H1 (cell line): ENCODE data around the gene HNRNPH3. TPM values are rescaled to one million over a fixed set of nuclear protein-coding genes. Genes with fewer than 3 reads are reported as not detected.

ENCODE experiments used
- BCL11A ChIP-seq, 2 experiments: IDR thresholded peaks; one replicate each; pipeline ENCODE4 v1.6.1; 2011; ENCODE audit warnings: low read depth in 2 of 2, low read length in 2 of 2, mild to moderate bottlenecking in 2 of 2
- CREB1 ChIP-seq: IDR thresholded peaks from 2 replicates; pipeline ENCODE4 v1.6.1; 2012; ENCODE audit warnings: inconsistent platforms
- CTBP2 ChIP-seq: IDR thresholded peaks from 2 replicates; pipeline ENCODE4 v1.7.0; 2011; ENCODE audit warnings: borderline replicate concordance, mild to moderate bottlenecking, moderate library complexity, mixed read lengths, low read length; ENCODE audit not compliant: insufficient read depth, insufficient read length
- EGR1 ChIP-seq: IDR thresholded peaks from 2 replicates; pipeline ENCODE4 v1.6.1; 2011; ENCODE audit warnings: low read depth, low read length, borderline replicate concordance
- EZH2 ChIP-seq: fragments of 200-600 bp; sonication (generic); IDR thresholded peaks from 2 replicates; pipeline ENCODE4 v1.7.1; 2012; ENCODE audit warnings: low read depth, mild to moderate bottlenecking, moderate library complexity, low read length, inconsistent platforms; ENCODE audit not compliant: severe bottlenecking
- HDAC6 ChIP-seq: IDR thresholded peaks from one replicate; pipeline ENCODE4 v1.7.1; 2012; ENCODE audit warnings: low read depth, mild to moderate bottlenecking, inconsistent platforms, low read length, moderate library complexity
- JUN ChIP-seq: IDR thresholded peaks from 2 replicates; pipeline ENCODE4 v1.6.1; 2011; ENCODE audit warnings: low read depth, mild to moderate bottlenecking, improper control_type of control experiment, low read length
- JUND ChIP-seq: IDR thresholded peaks from 2 replicates; pipeline ENCODE4 v1.6.1; 2011; ENCODE audit warnings: mild to moderate bottlenecking, improper control_type of control experiment, low read length
- KDM4A ChIP-seq: IDR thresholded peaks from one replicate; pipeline ENCODE4 v1.7.1; 2012; ENCODE audit warnings: low read depth, mild to moderate bottlenecking, moderate library complexity, low read length, inconsistent platforms; ENCODE audit not compliant: severe bottlenecking
- KDM5A ChIP-seq: fragments of 200-600 bp; IDR thresholded peaks from 2 replicates; pipeline ENCODE4 v1.7.1; 2012; ENCODE audit warnings: mild to moderate bottlenecking, low read length, inconsistent platforms, mixed read lengths
- MAFK ChIP-seq: IDR thresholded peaks from 2 replicates; pipeline ENCODE4 v1.6.1; 2012; ENCODE audit warnings: low read depth, mild to moderate bottlenecking, improper control_type of control experiment, low read length
- NANOG ChIP-seq: IDR thresholded peaks from 2 replicates; pipeline ENCODE4 v1.6.1; 2011; ENCODE audit warnings: low read length, low read depth, mild to moderate bottlenecking, inconsistent platforms; ENCODE audit not compliant: insufficient read depth, poor library complexity, severe bottlenecking
- NRF1 ChIP-seq: IDR thresholded peaks from 2 replicates; pipeline ENCODE4 v1.6.1; 2011; ENCODE audit warnings: mild to moderate bottlenecking, low read depth, low read length, improper control_type of control experiment
- POLR2AphosphoS5 ChIP-seq: IDR thresholded peaks from 2 replicates; pipeline ENCODE4 v1.6.1; 2011; ENCODE audit warnings: low read depth, low read length
- RBBP5 ChIP-seq: IDR thresholded peaks from 2 replicates; pipeline ENCODE4 v1.7.1; 2012; ENCODE audit warnings: low read depth, mild to moderate bottlenecking, inconsistent platforms, low read length, moderate library complexity, borderline replicate concordance
- RNF2 ChIP-seq: fragments of 200-900, 300-1000 bp; sonication (generic); IDR thresholded peaks from 2 replicates; pipeline ENCODE4 v1.7.1; 2016; ENCODE audit warnings: borderline replicate concordance, low read depth, mild to moderate bottlenecking, antibody characterized with exemption, low read length; ENCODE audit not compliant: poor library complexity, severe bottlenecking; ENCODE audit errors: missing control alignments
- SAP30 ChIP-seq: fragments of 300-600 bp; sonication (generic); IDR thresholded peaks from 2 replicates; pipeline ENCODE4 v1.7.1; 2012; ENCODE audit warnings: low read length, moderate library complexity, mild to moderate bottlenecking, inconsistent platforms; ENCODE audit not compliant: insufficient read depth, insufficient replicate concordance
- SIN3A ChIP-seq, 2 experiments: IDR thresholded peaks in 1 of 2; conservative IDR thresholded peaks in 1 of 2; 2 replicates each; pipeline ENCODE4 v1.6.1; 2011 to 2012; ENCODE audit warnings: low read length in 2 of 2, improper control_type of control experiment in 1 of 2, low read depth in 1 of 2, mild to moderate bottlenecking in 1 of 2
- SIRT6 ChIP-seq: IDR thresholded peaks from one replicate; pipeline ENCODE4 v1.7.1; 2012; ENCODE audit warnings: low read length, inconsistent platforms
- SP2 ChIP-seq: IDR thresholded peaks from 2 replicates; pipeline ENCODE4 v1.6.1; 2012; ENCODE audit warnings: mild to moderate bottlenecking, low read length, inconsistent platforms
- SRF ChIP-seq: IDR thresholded peaks from 2 replicates; pipeline ENCODE4 v1.6.1; 2011; ENCODE audit warnings: mild to moderate bottlenecking, low read depth, low read length, moderate library complexity
- TAF7 ChIP-seq: optimal IDR thresholded peaks from 2 replicates; pipeline ENCODE3; 2011; ENCODE audit warnings: low read depth, mild to moderate bottlenecking, inconsistent platforms, low read length, moderate library complexity, borderline replicate concordance
- TBP ChIP-seq: IDR thresholded peaks from 2 replicates; pipeline ENCODE4 v1.6.1; 2011; ENCODE audit warnings: low read depth, low read length, improper control_type of control experiment
- ZNF274 ChIP-seq: IDR thresholded peaks from 2 replicates; pipeline ENCODE4 v1.7.0; 2012; ENCODE audit warnings: low read length, borderline replicate concordance; ENCODE audit errors: extremely low read depth
- polyA plus RNA-seq, 7 experiments: library from polyadenylated mRNA; depleted of rRNA in 3 of 7; stranded (reverse) in 5 of 7; unstranded in 2 of 7; fragments of >200 nt in 5 of 7; fragments of 200-250 nt in 2 of 7; gene quantifications; 1 replicate in 5 of 7; 2 replicates in 1 of 7; 4 replicates in 1 of 7; pipeline versions ENCODE4 v1.2.1 to v1.2.3, GENCODE V29; 2011 to 2013; ENCODE audit warnings: missing spikeins in 2 of 7, mixed read lengths in 2 of 7
- total RNA-seq: library from RNA; stranded (reverse); fragmentation: NEBNext Ultra II Directional; extraction: Animal tissue kit (Norgen Biotek cat#: 25700); gene quantifications from 2 replicates; pipeline ENCODE4 v1.2.1, GENCODE V29; 2021

Gene HNRNPH3
- total and polyA plus RNA-seq, 2 of the 8 experiments (the other 6 are each of a cell fraction or from before 2014, with no cell fraction given) = 63.2 to 230 TPM

DNA sequence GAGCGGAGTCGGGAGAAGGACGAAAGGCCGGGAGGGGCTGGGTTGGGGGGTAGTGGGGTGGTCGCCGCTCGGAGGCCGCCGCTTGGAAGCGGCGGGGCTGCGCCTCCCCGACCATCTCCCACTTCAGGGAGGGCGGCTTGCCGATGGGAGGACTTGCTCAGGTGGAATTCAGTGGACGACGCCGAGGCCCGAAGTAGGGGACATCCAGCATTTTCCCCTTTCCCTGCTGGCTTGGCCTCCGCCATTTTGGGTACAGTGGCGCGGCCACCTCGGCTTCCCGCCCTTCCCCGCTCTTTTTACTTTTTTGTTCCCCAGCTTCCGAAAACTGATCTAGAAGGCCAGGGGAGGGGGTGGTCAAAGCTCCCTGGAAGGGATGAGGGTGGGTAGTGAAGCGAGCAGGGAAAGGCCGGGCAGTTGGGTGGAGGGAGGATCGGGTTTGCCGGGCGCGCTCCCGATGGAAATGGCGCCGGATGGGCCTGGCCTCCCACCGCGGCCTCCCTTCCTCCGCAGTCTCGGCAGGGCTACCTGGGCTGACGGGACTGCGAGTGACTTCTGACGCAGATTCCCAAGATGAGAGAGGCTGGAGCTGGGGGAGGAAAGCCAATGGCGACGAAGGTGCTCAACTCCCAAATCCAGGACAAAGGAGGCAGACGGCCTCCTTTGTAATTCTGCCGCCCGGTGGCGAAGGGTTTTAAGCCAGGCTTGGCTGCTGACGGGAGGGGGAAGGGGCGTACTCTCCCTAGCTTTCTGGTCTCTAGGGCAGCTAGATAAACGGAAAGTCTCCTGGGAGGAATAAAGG lies 594 bp downstream of the HNRNPH3 start, which contains the start of gene PBLD (continued):
- peak; percentile 87 for TF ChIP-seq TAF7
- no peak for TF ChIP-seq JUN
- no peak for TF ChIP-seq KDM5A
- TF ChIP-seq HDAC6 = no peak
- TF ChIP-seq CREB1 = peak; percentile 51
- no peak for TF ChIP-seq BCL11A (IDR thresholded peaks at IDR 0.05; ENCODE audit: low read depth in 2 of 2, low read length in 2 of 2)
- TF ChIP-seq SIRT6 = no peak
- TF ChIP-seq SIN3A (conservative IDR thresholded peaks at IDR 0.05 in 1 of 2, IDR thresholded peaks at IDR 0.05 in 1 of 2; ENCODE audit: low read depth in 1 of 2, low read length in 2 of 2) = peak in 1 of 2 experiments; percentile 91; a peak in 1 of 4 replicates
- no peak; the same call in 1 of the 2 replicates for TF ChIP-seq MAFK
- TF ChIP-seq EGR1 = no peak
- TF ChIP-seq TBP = peak; percentile 88
- TF ChIP-seq CTBP2 = no peak
- no peak for TF ChIP-seq SP2
- no peak for TF ChIP-seq ZNF274
- TF ChIP-seq RNF2 = no peak
- no peak for TF ChIP-seq KDM4A
- no peak for TF ChIP-seq NRF1
- no peak for TF ChIP-seq EZH2
- TF ChIP-seq POLR2AphosphoS5 = peak; percentile 96
- TF ChIP-seq SAP30 = no peak
- no peak for TF ChIP-seq SRF
- no peak for TF ChIP-seq JUND
- no peak for TF ChIP-seq NANOG
- peak; percentile 73 for TF ChIP-seq RBBP5
